ENCODE results near the gene SYNGR3.
"Not testable (repeated sequence)": the region's sequence is repeated elsewhere in the genome, so short reads cannot be mapped to it uniquely, and the experiment has no call there.

SYNGR3 gene

GRCh38 chr16:1958715-1959268 is 31.0 kb upstream of the SYNGR3 start:
- Histone ChIP-seq H3K4me3 (ENCODE audit: severe bottlenecking) (peak overlapping the region; percentile 58), H3K4me1 (ENCODE audit: insufficient read depth, poor library complexity, severe bottlenecking) (peaks cover 14% of the 10 kb centered on the region), H3K27ac (ENCODE audit: poor library complexity, severe bottlenecking) (peak overlapping the region; percentile 93), H3K36me3 (ENCODE audit: low read depth) (peaks cover 27% of the 10 kb centered on the region), H3K27me3 (ENCODE audit: insufficient read depth, poor library complexity, severe bottlenecking) (no peaks in the 10 kb centered on the region), H3K9me3 (ENCODE audit: severe bottlenecking) (no peaks in the 10 kb centered on the region)
- no peak for TF ChIP-seq CTCF (IDR thresholded peaks at IDR 0.05; ENCODE audit: poor library complexity, severe bottlenecking)
- DNase-seq (ENCODE audit: low spot score): peak; percentile 51
- no peak for ATAC-seq (ENCODE audit: low read depth)

DNA sequence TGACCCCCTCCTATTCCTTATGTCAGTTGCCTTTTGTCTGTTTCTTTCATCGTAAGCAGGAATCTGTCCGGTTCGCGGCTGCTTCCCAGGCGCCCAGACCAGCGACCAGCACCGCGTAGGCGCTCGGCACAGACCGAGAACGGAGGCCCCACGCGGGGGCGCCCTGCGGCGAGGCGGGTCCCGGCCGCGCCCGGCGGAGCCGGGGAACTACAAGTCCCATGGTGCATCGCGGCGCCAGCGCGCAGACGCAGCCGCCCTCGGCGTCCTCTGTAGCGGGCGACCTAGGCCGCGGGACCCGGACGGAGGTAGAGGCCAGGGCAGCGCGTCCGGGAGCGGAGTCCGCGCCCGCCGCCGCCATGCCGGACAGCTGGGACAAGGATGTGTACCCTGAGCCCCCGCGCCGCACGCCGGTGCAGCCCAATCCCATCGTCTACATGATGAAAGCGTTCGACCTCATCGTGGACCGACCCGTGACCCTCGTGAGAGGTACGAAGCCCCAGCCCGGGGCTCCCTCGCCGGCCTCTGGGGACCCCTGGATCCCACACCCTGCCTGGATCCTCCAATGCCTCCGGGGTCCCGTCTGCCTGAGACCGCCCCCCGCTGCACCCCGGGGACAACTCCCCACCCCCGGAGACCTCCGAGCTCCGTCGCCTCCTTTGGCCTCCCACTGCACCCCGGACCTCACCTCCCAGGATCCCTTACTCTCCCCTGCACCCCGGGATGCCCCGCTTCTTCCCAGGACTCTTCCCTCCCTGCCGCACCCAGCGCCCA is 30.3 kb upstream of the SYNGR3 start, which contains the start of gene NDUFB10:
Gene NDUFB10, plus strand, starts transcription at position 270 of the 771 bp plus-strand sequence. Its CDS starts 87 bp downstream, at position 357.
- peaks cover 33% of the 10 kb centered on the region for H3K36me3 ChIP-seq (ENCODE audit: low read depth)
- H3K4me3 ChIP-seq (ENCODE audit: severe bottlenecking): peak within 1 kb of the TSS; percentile 58
- no peaks in the 10 kb centered on the region for H3K9me3 ChIP-seq (ENCODE audit: severe bottlenecking)
- peak; percentile 94 for TF ChIP-seq CTCF (IDR thresholded peaks at IDR 0.05; ENCODE audit: poor library complexity, severe bottlenecking)
- ATAC-seq (ENCODE audit: low read depth): peak; percentile 66
- H3K27ac ChIP-seq (ENCODE audit: poor library complexity, severe bottlenecking): peak within 1 kb of the TSS; percentile 93
- DNase-seq (ENCODE audit: low spot score): peak; percentile 91
- no peaks in the 10 kb centered on the region for H3K27me3 ChIP-seq (ENCODE audit: insufficient read depth, poor library complexity, severe bottlenecking)
- H3K4me1 ChIP-seq (ENCODE audit: insufficient read depth, poor library complexity, severe bottlenecking): peaks cover 14% of the 10 kb centered on the region

DNA sequence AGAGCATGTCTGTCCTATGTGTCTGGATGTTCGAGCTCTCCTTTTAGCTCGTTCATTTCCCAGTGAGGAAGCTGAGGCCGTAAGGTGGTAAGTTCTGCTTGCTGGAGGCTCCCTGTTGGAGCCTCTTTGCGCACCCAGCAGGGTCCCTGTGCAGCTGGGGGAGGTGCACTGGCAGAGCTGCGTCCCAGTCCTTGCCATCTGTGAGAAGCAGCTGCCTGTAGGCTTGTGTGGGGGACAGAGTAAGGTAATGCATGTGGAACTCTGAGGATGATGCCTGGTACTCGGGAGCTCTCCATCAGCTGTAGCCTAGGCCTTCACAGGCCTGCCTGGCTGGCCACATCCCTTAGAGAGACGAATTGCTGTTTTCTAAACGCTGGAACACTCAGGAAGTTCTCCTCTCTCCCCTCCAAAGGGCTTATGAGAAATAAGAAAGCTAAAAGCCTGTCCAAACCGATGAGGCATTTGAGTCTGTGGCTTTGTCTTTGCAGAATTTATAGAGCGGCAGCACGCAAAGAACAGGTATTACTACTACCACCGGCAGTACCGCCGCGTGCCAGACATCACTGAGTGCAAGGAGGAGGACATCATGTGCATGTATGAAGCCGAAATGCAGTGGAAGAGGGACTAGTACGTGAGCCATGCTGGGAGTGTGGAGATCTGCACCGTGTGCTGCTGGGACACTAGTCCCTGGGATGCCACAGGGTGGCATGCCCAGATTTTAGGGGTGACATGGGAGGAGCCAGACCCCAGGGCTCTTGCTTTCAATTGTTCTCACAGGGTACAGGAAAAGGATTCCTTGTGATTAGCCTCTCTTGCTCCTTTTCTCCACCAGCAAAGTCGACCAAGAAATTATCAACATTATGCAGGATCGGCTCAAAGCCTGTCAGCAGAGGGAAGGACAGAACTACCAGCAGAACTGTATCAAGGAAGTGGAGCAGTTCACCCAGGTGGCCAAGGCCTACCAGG is 28.8 kb upstream of the SYNGR3 start:
- TF ChIP-seq CTCF (IDR thresholded peaks at IDR 0.05; ENCODE audit: poor library complexity, severe bottlenecking): no peak
- Histone ChIP-seq H3K27me3 (ENCODE audit: insufficient read depth, poor library complexity, severe bottlenecking) (no peaks in the 10 kb centered on the region), H3K4me3 (ENCODE audit: severe bottlenecking) (peak overlapping the region; percentile 58), H3K36me3 (ENCODE audit: low read depth) (peaks cover 38% of the 10 kb centered on the region), H3K9me3 (ENCODE audit: severe bottlenecking) (no peaks in the 10 kb centered on the region), H3K4me1 (ENCODE audit: insufficient read depth, poor library complexity, severe bottlenecking) (peaks cover 14% of the 10 kb centered on the region), H3K27ac (ENCODE audit: poor library complexity, severe bottlenecking) (peak overlapping the region; percentile 93)
- DNase-seq (ENCODE audit: low spot score) (peak; percentile 65), ATAC-seq (ENCODE audit: low read depth) (peak; percentile 39)

DNA sequence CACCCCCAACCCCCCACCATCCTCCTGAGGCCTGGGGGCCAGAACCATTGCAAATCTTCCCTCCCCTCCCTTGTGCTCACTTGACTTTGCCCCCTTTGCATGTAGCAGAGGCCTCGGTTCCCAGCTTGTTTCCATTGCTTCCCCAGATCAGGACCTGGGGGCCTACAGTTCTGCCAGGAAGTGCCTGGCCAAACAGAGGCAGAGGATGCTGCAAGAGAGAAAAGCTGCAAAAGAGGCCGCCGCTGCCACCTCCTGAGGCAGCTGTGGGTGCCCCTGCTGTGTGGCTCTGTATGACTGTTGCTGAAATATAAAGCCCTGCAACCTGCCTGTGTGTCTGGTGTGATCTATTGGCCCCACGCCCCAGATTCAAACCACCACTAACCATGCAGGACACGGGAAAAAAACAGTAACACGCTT is 28.1 kb upstream of the SYNGR3 start:
- Histone ChIP-seq H3K4me3 (ENCODE audit: severe bottlenecking) (no peak overlapping the region), H3K9me3 (ENCODE audit: severe bottlenecking) (no peaks in the 10 kb centered on the region), H3K27ac (ENCODE audit: poor library complexity, severe bottlenecking) (peak overlapping the region; percentile 93), H3K4me1 (ENCODE audit: insufficient read depth, poor library complexity, severe bottlenecking) (peaks cover 14% of the 10 kb centered on the region), H3K27me3 (ENCODE audit: insufficient read depth, poor library complexity, severe bottlenecking) (no peaks in the 10 kb centered on the region), H3K36me3 (ENCODE audit: low read depth) (peaks cover 38% of the 10 kb centered on the region)
- DNase-seq (ENCODE audit: low spot score) (peak; percentile 59), ATAC-seq (ENCODE audit: low read depth) (peak; percentile 0; the same call in 2 of the 3 replicates)
- TF ChIP-seq CTCF (IDR thresholded peaks at IDR 0.05; ENCODE audit: poor library complexity, severe bottlenecking): no peak

DNA sequence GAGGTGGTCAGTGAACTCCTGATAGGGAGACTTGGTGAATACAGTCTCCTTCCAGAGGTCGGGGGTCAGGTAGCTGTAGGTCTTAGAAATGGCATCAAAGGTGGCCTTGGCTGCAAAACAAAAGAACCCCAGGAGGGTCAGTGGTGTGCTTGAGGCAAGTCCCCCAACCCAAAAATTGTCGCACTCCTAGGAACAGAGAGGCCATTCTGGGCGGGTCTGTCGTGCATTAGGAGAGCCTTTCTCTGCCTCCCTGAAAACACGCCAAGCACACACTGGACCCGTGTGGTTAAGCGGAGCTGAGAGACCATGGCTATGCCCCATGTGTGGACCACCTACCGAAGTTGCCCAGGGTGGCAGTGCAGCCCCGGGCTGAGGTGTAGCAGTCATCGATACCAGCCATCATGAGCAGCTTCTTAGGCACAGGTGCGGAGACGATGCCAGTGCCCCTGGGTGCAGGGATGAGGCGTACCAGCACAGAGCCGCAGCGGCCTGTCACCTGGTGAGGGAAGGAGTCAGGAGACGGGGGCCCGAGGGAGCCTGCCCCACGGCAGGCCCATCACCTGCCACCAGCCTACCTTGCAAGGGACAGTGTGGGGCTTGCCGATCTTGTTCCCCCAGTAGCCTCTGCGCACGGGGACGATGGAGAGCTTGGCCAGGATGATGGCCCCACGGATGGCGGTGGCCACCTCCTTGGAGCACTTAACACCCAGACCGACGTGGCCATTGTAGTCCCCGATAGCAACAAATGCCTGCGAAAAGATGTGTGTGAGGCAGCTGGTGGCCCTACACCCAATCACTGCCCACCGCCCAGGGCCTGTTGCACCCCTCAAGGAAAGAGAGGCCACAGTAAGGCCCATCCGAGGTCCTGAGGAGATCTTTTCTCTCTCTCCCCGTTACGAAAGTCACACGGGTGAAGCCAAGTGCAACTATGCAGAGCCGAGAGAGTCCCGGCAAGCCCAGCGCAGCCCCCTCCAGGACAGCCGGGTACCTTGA is 27.3 kb upstream of the SYNGR3 start:
- DNase-seq (ENCODE audit: low spot score): peak; percentile 50
- Histone ChIP-seq H3K4me3 (ENCODE audit: severe bottlenecking) (peak overlapping the region; percentile 81), H3K27ac (ENCODE audit: poor library complexity, severe bottlenecking) (peak overlapping the region; percentile 93), H3K36me3 (ENCODE audit: low read depth) (peaks cover 38% of the 10 kb centered on the region), H3K4me1 (ENCODE audit: insufficient read depth, poor library complexity, severe bottlenecking) (peaks cover 14% of the 10 kb centered on the region)
- ATAC-seq (ENCODE audit: low read depth); H3K27me3 ChIP-seq (ENCODE audit: insufficient read depth, poor library complexity, severe bottlenecking); H3K9me3 ChIP-seq (ENCODE audit: severe bottlenecking): not testable (repeated sequence)

Measured in RWPE2 (cell line).